IPS-18c (cell line): ENCODE results near the gene HEMK1.
A peak's percentile ranks its signal among the peaks of the same experiment; 100 is the strongest.

Experiments used
- H3K4me3 ChIP-seq: 2 replicates; pipeline ENCODE4 v1.7.0; 2013; ENCODE audit warnings: low read depth, mild to moderate bottlenecking, low read length, moderate library complexity; ENCODE audit not compliant: insufficient read depth
- H3K9me3 ChIP-seq: one replicate; pipeline ENCODE4 v1.6.1; 2013; ENCODE audit warnings: mild to moderate bottlenecking, low read length, moderate library complexity; ENCODE audit not compliant: control insufficient read depth, insufficient read depth

Gene HEMK1

DNA sequence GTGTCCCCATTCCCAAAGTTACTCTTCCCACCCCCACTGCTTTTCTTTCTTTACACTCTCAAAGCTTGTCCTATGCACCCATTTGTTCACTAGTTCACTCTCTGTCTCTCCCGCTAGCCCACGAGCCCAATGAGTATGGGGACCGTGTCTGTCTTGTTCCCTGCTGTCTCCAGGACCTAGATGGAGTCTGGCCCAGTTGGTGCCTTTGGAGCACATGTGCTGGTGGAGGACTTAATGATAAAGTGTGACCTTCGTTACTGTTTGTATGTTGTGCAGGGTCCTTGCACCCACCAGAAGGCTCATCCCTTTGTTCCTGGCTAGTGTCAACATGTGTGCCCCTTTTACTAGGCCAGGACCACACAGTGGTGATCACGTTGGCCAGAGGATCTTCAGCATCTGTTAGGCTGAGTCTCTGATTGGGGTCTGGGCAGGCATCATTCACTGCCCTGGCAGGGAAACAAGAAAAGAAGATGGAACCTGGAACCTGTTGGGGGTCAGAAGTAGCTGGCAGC is 34.8 kb downstream of the HEMK1 start:
- Histone ChIP-seq H3K9me3 (no peaks in the 10 kb centered on the region), H3K4me3 (no peak overlapping the region)

DNA sequence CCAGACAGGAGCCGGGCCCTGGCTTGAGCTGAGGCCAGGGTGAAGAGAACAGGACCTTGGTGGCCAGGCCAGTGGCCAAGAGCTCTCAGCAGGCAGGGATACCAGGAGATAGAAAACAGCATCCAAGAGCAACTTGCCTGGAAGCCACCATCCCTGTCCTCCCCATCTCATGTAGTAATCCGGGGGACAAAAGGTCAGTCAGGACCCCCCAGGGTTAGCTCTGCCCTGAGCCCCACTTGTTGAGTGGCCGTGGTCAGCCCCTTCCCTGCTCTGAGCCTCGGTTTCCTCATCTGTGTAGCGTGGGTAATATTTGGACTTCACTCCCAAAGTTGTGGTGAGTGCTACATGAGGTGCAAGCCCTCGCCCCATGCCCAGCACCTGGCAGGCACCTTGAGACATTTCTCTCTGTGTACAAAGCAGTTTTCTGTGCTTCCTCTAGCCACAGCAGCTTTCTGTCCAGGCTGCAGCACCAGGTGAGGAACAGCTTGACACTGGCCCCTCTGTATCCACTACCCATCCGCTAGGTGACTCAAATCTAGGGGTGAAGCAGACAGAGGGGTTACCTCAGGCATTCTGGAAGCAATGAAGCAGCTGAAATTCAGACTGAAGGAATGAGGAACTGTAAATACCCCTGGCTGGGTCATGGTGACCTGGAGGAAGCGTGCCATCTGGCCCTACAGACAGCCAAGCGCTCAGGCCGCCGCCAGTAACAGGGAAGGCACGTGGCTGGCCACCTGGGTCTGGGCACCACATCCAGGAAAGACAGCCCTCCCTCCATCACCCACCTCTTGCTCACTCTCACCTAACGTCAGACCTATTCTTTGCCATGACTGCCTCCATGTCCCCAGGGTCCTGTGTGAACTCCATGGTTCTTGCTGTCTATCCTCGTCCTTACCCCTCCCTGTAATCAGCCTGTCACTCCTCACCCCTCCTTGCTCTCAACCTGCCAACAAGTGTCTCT is 35.6 kb downstream of the HEMK1 start:
- Histone ChIP-seq H3K9me3 (no peaks in the 10 kb centered on the region), H3K4me3 (no peak overlapping the region)

- Histone ChIP-seq H3K9me3 (no peaks in the 10 kb centered on the region), H3K4me3 (no peak overlapping the region)
Observed at GRCh38 chr3:50605901-50606326, 36.6 kb downstream of the HEMK1 start.

DNA sequence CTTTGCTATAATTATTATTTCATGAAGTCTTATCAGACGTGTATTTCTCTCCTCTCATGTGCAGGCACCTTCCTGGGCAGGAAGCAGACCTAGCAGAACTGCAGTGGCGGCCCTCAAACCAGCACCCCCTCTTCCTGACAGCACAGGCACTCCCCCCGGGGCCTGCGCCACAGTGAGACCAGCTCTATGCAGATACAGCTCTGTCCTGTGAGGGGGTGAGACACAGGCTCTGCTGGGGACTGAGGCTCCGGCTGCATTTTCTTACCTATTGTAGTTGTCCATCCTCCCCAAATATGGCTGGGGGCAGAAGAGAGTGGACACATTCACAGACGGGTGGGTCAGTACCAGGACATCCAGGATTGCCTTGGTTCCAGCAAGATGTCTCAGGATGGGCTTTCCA is 37.3 kb downstream of the HEMK1 start:
- no peak overlapping the region for H3K4me3 ChIP-seq

GRCh38 chr3:50607271-50608091 is 38.2 kb downstream of the HEMK1 start:
- Histone ChIP-seq H3K4me3 (no peak overlapping the region), H3K9me3 (no peaks in the 10 kb centered on the region)

More for the DNA sequence above, 37.3 kb downstream of the HEMK1 start:
- H3K9me3 ChIP-seq: no peaks in the 10 kb centered on the region

DNA sequence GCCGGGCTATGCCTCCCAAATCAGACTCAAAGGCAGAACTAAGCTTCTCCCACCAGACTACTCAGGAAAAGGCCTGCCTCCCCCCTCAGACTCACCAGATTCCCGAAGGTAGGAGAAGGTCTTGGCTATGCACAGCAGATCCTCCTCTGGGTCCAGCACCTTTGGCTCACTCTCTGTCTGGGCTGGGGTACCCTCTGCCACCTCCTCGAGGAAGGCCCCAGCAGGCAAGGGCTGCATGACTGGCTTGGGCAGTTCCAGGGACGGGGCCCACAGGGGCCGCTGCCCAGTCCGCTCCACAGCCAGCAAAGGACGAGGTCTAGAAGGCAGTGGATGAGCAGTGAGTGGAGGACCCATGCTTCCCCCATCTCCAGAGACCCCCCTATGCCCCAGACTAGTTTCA is 39.0 kb downstream of the HEMK1 start:
- H3K4me3 ChIP-seq: no peak overlapping the region
- no peaks in the 10 kb centered on the region for H3K9me3 ChIP-seq

DNA sequence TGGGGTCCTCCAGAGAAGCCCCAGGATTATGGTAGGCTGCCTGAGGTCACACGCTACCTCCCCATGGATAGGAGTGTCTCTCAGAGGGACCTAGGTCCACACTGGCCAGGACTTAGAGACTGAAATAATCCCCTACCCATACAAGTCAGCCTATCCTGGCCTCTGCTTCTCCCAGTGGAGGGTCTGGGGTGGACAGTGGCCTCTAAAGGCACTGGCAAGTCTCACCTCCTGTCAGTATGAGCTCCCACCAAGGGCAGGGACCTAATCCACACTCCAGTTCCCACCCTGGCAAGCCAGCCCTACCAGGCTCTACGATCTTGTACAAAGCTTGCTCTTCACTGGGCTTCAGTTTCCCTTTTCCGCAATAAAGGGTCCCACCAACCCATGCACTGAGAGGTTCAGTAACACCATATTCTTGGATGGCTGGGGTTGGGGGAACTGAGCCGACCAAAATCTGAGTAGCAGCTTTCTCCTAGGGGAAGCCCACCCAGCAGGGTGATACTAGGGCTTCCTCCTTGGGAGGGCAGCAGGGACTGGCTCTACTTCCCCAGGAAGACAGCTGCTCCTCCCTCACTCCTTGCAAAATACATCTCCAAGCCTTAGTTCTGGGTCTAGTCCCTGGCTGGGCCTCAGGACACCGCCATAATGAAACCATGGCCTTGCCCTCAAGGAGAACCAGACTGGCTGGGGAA is 39.9 kb downstream of the HEMK1 start:
- Histone ChIP-seq H3K9me3 (no peaks in the 10 kb centered on the region), H3K4me3 (no peak overlapping the region)

DNA sequence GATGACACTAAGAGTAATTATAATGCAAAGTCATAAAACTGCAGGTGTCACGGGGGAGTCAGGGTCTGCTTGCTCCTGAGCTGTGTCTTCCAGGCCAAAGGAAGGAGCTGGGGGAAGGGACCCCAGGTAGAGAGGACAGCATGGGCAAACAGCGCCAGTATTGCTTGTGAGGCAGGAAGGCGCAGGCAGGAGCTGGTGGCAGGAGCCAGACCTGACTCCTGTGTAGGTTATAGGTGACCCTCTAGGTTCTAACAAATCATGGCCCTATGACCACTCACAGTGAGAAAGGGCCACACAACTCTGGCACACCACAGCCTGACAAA is 40.4 kb downstream of the HEMK1 start:
- H3K9me3 ChIP-seq: no peaks in the 10 kb centered on the region
- no peak overlapping the region for H3K4me3 ChIP-seq

DNA sequence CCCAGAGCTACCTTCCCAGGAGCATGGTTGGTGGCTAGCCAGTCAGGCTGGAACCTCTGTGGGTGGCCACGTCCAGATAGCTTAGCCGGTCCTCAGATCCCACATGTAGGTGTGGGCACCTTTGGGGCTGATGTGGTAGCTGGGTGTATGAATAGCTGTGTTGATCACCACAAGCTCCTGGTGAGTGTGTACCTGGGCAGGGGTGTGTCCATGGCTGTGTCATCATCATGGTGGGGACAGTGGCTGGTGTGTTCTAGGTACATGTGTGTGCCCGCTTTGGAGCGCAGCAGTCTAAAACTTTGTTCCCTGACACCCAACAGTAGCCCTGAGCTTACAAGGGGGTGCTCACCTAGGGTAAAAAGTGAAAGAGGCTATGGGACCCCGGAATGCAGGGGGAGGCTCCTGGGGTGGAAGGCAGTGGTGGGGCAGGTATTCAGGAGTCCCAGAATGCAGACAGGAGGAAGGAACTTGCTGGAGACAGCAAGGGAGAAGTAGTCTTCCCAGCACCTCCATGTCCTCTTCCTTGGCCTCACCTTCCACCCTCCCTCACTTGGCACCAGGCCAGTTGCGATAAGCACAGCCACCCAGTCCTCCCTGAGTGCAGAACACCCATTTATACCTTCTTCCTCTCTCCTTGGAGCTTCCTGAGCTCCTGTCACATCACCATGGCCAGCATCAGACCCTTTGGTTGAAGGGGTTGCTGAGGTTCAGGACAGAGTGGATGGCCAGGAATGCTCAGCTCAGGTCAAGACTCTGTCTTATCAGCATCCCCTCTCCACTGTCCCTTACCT is 41.1 kb downstream of the HEMK1 start:
- Histone ChIP-seq H3K9me3 (no peaks in the 10 kb centered on the region), H3K4me3 (peak overlapping the region; percentile 61; the same call in 1 of the 2 replicates)

GRCh38 chr3:50610992-50611463 is 41.7 kb downstream of the HEMK1 start:
- Histone ChIP-seq H3K4me3 (peak overlapping the region; percentile 61), H3K9me3 (no peaks in the 10 kb centered on the region)

GRCh38 chr3:50611464-50612233 is 42.3 kb downstream of the HEMK1 start, which contains the start of gene CISH:
Gene CISH, minus strand, starts transcription at chr3:50611774. Its CDS starts 124 bp downstream, at chr3:50611650.
- H3K4me3 ChIP-seq: peak within 1 kb of the TSS; percentile 61
- no peaks in the 10 kb centered on the region for H3K9me3 ChIP-seq

DNA sequence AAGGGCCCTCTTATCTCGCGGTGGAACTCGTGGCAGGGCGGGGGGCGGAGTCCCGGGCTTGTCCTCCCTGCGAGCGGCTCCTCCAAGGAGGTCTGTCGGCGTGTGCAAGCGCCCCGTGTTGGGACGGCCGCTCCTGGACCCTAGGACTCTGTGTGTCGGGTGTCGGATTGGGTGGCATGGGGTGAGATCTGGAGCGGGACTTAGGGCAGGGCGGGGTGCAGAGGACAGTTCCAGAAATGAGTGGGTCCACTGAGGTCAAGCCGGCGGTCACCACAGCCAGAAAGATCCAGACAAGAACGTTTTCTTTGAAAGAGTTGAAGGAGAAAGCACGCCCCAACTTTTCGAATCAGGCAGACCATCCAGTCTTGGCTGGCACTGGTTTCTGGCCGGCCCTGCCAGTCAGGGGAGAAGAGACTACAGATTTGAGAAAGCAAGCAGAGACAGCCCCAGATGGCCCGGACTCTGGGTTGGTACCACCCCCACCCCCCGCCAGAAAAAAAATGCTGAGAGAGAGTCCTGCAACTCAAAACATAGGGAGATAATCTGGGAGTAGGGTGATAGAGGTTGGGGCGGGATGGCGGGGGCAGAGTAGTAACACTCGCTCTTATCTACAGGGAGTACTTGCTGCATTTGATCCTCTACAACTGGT is 43.0 kb downstream of the HEMK1 start:
- no peaks in the 10 kb centered on the region for H3K9me3 ChIP-seq
- H3K4me3 ChIP-seq: peak overlapping the region; percentile 61

- Histone ChIP-seq H3K9me3 (no peaks in the 10 kb centered on the region), H3K4me3 (no peak overlapping the region)
Observed at GRCh38 chr3:50612970-50613846, 43.9 kb downstream of the HEMK1 start.

- Histone ChIP-seq H3K9me3 (no peaks in the 10 kb centered on the region), H3K4me3 (no peak overlapping the region)
Observed at GRCh38 chr3:50615190-50615589, 45.9 kb downstream of the HEMK1 start.
